Measurements from ENCODE around the gene MAPK8.

GRCh38 chr10:48472501-48473069, 166.1 kb downstream of the MAPK8 start:
- TF ChIP-seq CTCF (IDR thresholded peaks at IDR 0.05) (no peak), HMGXB4 (CRISPR knock-in tag; IDR thresholded peaks at IDR 0.05; ENCODE audit: borderline replicate concordance) (no peak), RFX5 (IDR thresholded peaks at IDR 0.05) (no peak), POLR2A (IDR thresholded peaks at IDR 0.05; ENCODE audit: low read length) (no peak), JUN (IDR thresholded peaks at IDR 0.05) (no peak), RAD21 (conservative IDR thresholded peaks at IDR 0.05 in 1 of 2, IDR thresholded peaks at IDR 0.05 in 1 of 2) (no peak), REST (IDR thresholded peaks at IDR 0.05) (no peak), ESRRA (IDR thresholded peaks at IDR 0.05; ENCODE audit: borderline replicate concordance, low read length) (no peak), HES2 (IDR thresholded peaks at IDR 0.05) (no peak), MAZ (IDR thresholded peaks at IDR 0.05; ENCODE audit: borderline replicate concordance, low read depth, low read length) (no peak), SMC3 (IDR thresholded peaks at IDR 0.05) (no peak), BHLHE40 (IDR thresholded peaks at IDR 0.05; ENCODE audit: low read depth, low read length) (no peak), MAFK (IDR thresholded peaks at IDR 0.05; ENCODE audit: partially characterized antibody) (no peak), KDM1A (IDR thresholded peaks at IDR 0.05; ENCODE audit: low read depth) (no peak)

Measured in A549 (cell line).